HUDEP-2 (cell line): ENCODE results near the gene DEPDC1B.
"Not testable (repeated sequence)": the region's sequence is repeated elsewhere in the genome, so short reads cannot be mapped to it uniquely, and the experiment has no call there.

Experiments
- DNase-seq, 76 experiments: peaks; one replicate each; lab custom pipeline; 2025; ENCODE audit not compliant: unreplicated experiment in 76 of 76; lab: John Stamatoyannopoulos, UW

Gene DEPDC1B

GRCh38 chr5:60700416-60700757 is 421 bp upstream of the DEPDC1B start:
- peak in 8 of 76 experiments; percentile 15 to 87 (median 48) for DNase-seq

GRCh38 chr5:60699288-60699608 is 718 bp downstream of the DEPDC1B start:
- DNase-seq, result peak in 4 of 76 experiments; percentile 27 to 46 (median 35)

- no peak for DNase-seq
These were observed 1.6 kb downstream of the DEPDC1B start for GRCh38 chr5:60698336-60698735.

- no peak for DNase-seq
These were observed 9.6 kb downstream of the DEPDC1B start for GRCh38 chr5:60690326-60690725.

- DNase-seq, result no peak
These were observed 11.0 kb downstream of the DEPDC1B start for GRCh38 chr5:60688980-60689379.

GRCh38 chr5:60687927-60688720 is 11.8 kb downstream of the DEPDC1B start:
- peak in 32 of 76 experiments; percentile 1 to 63 (median 18) for DNase-seq

GRCh38 chr5:60686157-60686556 is 13.8 kb downstream of the DEPDC1B start:
- no peak for DNase-seq

- DNase-seq, result peak in 1 of 76 experiments; percentile 1
These were observed 14.3 kb downstream of the DEPDC1B start for GRCh38 chr5:60685700-60686099.

- no peak for DNase-seq
These were observed 14.9 kb downstream of the DEPDC1B start for GRCh38 chr5:60685028-60685427.

GRCh38 chr5:60682007-60682406 is 18.0 kb downstream of the DEPDC1B start:
- DNase-seq, result not testable (repeated sequence)

GRCh38 chr5:60679816-60680215 is 20.1 kb downstream of the DEPDC1B start:
- no peak for DNase-seq

GRCh38 chr5:60677850-60678664 is 21.9 kb downstream of the DEPDC1B start:
- DNase-seq, result peak in 21 of 76 experiments; percentile 5 to 42 (median 20)

- no peak for DNase-seq
These were observed 24.7 kb downstream of the DEPDC1B start for GRCh38 chr5:60675286-60675685.

- no peak for DNase-seq
These were observed 25.5 kb downstream of the DEPDC1B start for GRCh38 chr5:60674251-60675069.

- no peak for DNase-seq
These were observed 26.6 kb downstream of the DEPDC1B start for GRCh38 chr5:60673334-60673733.

GRCh38 chr5:60672693-60673264 is 27.2 kb downstream of the DEPDC1B start:
- no peak for DNase-seq

GRCh38 chr5:60671899-60672692 is 27.9 kb downstream of the DEPDC1B start:
- DNase-seq, result no peak

GRCh38 chr5:60670749-60671148 is 29.2 kb downstream of the DEPDC1B start:
- no peak for DNase-seq

GRCh38 chr5:60668686-60669304 is 31.2 kb downstream of the DEPDC1B start:
- peak in 21 of 76 experiments; percentile 1 to 29 (median 10) for DNase-seq
